22Rv1 (cell line): ENCODE results near the gene IQGAP2.

Source experiments
- ZFX ChIP-seq: fragments of 450-650 bp; IDR thresholded peaks from 2 replicates; pipeline ENCODE4 v1.6.1; 2017; ENCODE audit warnings: antibody characterized with exemption, borderline replicate concordance
- TF ChIP-seq, protein P1 (sequence below): fragments of 450-650 bp; IDR thresholded peaks from 2 replicates; pipeline ENCODE4 v1.5.1; 2017; ENCODE audit warnings: mild to moderate bottlenecking

DNA sequence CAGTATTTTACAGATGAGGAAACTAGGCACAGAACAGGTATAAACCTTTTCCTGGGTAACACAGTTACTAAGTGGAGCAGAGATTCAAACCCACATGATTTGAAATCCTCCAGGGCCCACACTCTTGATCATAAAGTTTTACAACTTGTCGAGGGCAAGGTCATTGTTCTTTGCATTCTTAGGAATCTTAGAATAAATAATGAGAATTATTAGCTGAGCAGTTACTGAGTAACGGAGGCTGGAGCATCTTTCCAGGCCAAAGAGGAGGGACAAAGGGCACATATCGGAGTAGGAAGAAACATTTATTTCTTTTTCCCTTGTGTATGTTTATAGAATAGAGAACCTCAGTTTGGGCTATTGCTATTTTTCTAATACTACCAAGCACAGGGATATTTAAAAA lies 285.8 kb downstream of the IQGAP2 start:
- TF ChIP-seq, protein P1, sequence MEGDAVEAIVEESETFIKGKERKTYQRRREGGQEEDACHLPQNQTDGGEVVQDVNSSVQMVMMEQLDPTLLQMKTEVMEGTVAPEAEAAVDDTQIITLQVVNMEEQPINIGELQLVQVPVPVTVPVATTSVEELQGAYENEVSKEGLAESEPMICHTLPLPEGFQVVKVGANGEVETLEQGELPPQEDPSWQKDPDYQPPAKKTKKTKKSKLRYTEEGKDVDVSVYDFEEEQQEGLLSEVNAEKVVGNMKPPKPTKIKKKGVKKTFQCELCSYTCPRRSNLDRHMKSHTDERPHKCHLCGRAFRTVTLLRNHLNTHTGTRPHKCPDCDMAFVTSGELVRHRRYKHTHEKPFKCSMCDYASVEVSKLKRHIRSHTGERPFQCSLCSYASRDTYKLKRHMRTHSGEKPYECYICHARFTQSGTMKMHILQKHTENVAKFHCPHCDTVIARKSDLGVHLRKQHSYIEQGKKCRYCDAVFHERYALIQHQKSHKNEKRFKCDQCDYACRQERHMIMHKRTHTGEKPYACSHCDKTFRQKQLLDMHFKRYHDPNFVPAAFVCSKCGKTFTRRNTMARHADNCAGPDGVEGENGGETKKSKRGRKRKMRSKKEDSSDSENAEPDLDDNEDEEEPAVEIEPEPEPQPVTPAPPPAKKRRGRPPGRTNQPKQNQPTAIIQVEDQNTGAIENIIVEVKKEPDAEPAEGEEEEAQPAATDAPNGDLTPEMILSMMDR, result no peak
- TF ChIP-seq ZFX, result no peak
